22Rv1 (cell line): ENCODE data around the gene FNTB.

Experiments used
- CTCF ChIP-seq: fragments of 450-650 bp; IDR thresholded peaks from 2 replicates; pipeline ENCODE4 v1.5.1; 2017; ENCODE audit warnings: mild to moderate bottlenecking
- ZFX ChIP-seq: fragments of 450-650 bp; IDR thresholded peaks from 2 replicates; pipeline ENCODE4 v1.6.1; 2017; ENCODE audit warnings: antibody characterized with exemption, borderline replicate concordance

- no peak for TF ChIP-seq CTCF
- no peak for TF ChIP-seq ZFX
These were observed 54.2 kb downstream of the FNTB start for GRCh38 chr14:65040666-65041433.
